Stimulated activated CD4-positive, alpha-beta T cell treated with anti-CD3 and anti-CD28 coated beads, Interleukin-15, amount 100 ng/mL, for 1 hour (primary cell): ENCODE data around the gene SORCS3.

Experiments used
- DNase-seq, 2 donors: peaks; one replicate each; pipeline ENCODE4 v3.0.0-alpha.2; 2020; ENCODE audit warnings: low read depth in 1 of 2, low spot score in 1 of 2

The SORCS3 gene

DNA sequence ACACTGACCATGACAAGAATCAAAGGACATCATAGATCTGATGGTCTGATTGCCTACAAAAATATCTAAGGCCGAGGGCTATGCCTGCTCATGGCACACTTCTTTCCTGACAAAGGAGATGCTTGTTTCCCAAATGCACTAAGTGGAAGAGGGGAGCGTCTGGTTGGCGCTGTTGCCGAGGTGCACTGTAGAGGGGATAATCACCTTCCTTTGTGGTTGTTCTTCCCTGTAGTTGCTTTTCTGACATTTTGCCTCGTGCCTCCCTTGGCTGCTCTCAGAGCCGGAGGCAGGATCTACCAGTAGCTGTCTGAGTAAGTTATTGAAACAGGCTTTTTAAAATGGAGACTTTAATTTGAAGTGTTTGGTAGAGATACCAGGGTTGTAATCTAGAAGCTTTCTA lies 352.0 kb downstream of the SORCS3 start:
- DNase-seq: no peak

DNA sequence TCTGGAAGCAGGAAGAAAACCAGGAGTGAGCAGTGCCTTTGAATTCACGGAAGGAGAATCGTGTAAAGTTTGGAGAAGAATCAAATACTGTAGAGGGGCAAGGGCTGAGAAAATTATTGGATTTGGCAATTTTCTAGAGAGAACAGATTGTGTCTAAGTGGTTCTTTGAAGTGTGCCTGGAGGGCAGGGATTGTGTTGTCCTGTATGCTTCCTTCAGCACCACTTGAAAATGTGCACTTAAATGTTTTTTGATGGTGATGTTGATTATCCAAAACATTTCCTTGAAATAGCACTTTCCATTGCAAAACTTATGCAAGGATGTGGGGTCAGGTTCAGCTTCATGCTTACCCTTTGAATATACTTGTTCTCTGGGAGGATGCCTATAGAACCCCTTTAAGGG lies 360.2 kb downstream of the SORCS3 start:
- no peak for DNase-seq

DNA sequence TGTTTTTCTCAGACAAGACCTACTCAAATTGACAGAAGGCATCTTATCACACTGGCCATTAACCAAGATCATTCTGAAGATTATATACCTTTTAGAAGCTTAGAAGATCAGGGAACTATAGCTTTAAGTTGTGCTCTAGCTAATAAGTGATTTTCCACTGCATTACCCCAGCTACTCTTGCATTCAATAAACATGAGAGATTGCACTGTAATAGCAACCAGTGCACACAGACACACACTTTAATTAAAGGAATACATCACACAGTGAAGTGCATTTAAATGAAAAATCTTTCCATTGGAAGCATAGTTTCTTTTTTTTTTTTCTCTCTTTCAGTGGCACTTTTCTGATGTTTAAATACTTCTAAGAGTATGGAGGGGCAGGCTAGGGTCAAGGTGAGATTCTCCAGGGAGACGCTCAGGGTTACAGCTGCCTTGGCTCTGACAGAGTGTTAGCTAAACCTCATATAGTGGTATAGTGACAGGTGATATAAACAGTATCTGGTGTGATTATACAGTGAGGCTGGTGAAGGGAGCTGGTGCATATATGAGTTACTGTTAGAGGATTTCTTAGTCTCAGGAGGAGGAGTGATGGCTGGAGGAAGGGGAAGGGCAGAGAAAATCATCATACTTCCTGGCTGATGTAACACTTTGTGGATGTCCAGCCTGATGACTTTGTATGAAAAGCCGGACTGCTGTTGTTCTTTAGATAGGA lies 369.5 kb downstream of the SORCS3 start:
- no peak for DNase-seq

DNA sequence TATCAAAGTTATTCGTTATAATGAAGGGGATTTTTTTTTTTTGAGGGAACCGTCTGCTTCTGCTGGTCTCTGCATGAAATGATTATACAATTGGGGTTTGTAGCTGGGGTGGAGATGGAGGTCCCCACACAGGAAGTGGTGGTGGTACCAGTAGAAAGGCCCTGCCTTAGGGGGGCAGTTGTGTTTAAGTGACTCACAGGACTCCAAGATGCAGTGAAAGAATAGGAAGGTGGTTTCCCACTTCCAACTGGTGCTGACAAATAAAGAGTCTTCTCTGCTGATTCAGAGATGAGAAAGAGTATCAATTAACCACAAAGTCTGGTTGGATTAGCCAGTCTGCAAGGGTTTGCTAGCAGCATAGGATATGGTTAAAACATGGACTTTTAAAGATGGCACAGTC lies 376.0 kb downstream of the SORCS3 start:
- DNase-seq: no peak

GRCh38 chr10:105017691-105018090 lies 376.6 kb downstream of the SORCS3 start:
- DNase-seq: no peak

GRCh38 chr10:105023211-105024111 lies 382.4 kb downstream of the SORCS3 start:
- DNase-seq: no peak

DNA sequence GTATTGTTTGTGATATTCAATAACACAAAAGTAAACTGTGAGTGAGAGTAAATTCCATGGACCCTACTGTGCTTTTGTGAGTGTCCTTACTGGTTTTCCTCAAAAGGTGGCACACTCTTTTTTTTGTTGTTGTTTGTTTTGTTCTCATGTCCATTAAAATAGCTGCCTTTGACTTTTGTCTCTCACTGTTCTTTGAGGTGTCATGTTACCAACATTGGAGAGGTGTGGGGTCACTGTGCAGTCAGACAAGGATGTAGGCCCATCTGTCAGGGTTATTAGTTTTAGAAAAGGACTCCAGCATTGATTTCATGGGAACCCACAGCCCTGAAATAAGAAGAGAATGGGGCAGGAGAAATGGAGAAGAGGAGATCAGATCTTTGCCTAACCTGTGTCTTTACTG lies 383.1 kb downstream of the SORCS3 start:
- no peak for DNase-seq

- DNase-seq: no peak
These were observed 384.0 kb downstream of the SORCS3 start for GRCh38 chr10:105025092-105025491.

GRCh38 chr10:105026566-105026965 lies 385.5 kb downstream of the SORCS3 start:
- DNase-seq: no peak

GRCh38 chr10:105029286-105029685 lies 388.2 kb downstream of the SORCS3 start:
- DNase-seq: no peak

GRCh38 chr10:105037022-105037421 lies 395.9 kb downstream of the SORCS3 start:
- no peak for DNase-seq

- DNase-seq: no peak
These were observed 400.9 kb downstream of the SORCS3 start for GRCh38 chr10:105041956-105042355.

DNA sequence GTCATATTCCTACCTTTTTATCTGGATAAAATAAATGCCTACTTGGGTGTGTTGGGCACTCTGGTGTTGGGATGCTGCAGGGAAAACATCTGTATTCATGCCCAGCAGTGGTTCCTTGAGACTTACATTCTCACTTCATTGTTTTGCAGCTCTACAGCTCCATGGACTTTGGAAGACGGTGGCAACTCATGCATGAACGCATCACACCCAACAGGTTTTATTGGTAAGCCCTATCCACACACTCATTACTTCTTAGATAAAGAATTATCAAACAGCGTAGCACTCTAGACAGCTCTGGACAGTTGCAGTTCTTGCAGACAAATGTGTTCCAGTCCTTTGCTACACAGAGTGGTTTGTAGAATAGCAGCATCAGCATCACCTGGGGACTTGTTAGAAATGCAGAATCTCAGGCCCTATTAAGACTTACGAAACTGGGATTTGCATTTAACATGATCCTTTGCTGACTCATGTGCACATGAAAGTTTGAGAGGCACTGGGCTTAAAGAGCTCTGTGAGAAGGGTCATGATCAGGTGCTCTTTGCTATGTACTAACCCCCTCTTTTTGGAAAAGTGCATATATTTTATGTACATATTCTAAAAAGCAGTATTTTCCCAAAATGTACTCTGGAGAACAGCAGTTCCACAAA lies 401.9 kb downstream of the SORCS3 start:
- DNase-seq: no peak

DNA sequence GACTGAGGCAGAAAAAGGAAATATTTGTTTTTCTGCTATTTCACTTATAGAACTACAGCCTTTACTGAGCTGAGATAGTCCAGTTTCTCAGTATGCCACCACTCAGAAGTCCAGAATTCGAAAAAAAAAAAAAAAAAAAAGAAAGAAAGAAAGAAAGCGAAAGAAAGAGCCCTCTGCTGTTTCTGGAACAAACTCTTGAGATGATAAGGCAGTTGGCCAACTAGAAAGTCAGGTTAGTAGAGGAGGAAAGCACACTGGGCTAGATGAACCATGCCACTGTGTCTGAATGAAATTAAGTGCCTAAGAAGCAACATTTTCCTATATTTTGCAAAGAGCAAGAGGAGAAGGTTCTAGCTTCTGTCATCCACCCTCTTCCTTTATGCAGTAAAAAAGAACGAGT lies 403.8 kb downstream of the SORCS3 start:
- no peak for DNase-seq

DNA sequence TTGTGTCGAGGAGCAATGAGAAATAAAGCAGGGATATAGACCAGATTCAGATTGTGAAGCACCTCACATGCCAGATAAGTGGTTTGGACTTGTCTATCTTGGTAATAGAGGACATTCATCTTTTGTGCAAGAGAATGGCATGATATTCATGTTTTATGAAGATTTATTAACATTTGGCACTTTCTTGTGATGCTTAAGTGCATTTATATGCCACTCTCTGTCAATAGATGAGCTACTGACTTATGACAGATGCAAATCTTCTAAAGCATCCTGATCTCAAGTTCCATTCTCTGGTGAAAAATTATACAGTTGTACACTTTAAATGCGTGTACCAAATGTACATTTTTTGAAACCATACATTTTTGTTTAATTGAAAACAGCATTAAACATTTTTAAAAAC lies 415.3 kb downstream of the SORCS3 start:
- DNase-seq: no peak

GRCh38 chr10:105062951-105063350 lies 421.9 kb downstream of the SORCS3 start:
- no peak for DNase-seq

- DNase-seq: no peak
These were observed 422.7 kb downstream of the SORCS3 start for GRCh38 chr10:105063796-105064195.

DNA sequence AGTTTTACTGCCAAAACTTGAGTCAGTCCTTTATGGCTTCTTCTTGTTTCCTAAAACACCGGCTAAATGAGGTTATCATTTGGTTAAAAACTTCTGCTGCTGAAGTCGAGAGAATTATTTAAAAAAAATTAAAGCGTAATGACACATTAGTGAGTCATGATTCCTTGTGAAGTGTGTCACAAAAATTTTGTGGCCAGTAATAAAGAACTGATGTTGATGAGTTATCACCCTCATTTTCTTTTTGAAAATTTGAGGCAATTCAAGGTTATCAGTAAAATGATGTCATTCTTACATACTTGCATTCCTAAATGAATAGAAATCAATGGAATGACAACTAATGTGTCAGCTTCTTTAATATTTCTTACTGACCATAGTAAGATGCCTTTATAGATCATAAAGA lies 427.4 kb downstream of the SORCS3 start:
- DNase-seq: no peak

DNA sequence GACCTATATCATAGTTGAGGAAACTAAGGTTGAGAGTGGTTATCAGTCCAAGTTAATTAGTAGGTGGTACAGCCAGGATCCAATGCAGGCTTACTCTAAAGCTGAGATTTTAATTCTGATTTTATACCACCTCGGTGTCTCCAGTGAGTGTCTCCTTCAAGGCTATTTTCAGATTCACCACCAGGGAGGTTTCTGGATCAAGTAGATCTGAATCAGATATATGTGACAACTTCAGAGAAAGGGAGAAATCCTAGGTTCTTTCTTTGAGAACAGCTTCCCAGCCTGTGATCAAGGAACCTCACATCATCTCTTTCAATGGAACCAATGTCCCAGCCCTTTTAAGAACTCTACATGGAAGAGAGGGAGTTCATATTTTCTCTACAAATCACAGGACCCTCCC lies 429.2 kb downstream of the SORCS3 start:
- no peak for DNase-seq

DNA sequence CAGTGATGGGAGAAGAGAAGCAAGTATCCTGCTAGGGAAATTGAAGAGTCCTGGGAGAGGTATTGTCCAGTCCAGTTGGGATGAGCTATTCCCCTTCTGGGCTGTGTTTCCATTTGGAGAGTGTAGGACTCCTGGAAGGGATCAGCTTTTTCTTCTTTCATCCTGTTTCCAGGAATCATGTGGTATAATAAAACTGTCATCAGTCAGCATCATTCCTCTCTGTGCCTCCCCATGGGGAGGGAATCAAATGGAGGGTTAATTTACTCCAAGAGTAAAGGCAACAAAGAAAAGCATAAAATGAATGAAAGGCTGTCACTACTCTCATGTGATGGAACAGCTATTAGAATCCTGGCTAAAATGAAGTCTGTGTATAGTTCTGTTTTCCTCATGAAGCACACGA lies 429.9 kb downstream of the SORCS3 start:
- DNase-seq: no peak

DNA sequence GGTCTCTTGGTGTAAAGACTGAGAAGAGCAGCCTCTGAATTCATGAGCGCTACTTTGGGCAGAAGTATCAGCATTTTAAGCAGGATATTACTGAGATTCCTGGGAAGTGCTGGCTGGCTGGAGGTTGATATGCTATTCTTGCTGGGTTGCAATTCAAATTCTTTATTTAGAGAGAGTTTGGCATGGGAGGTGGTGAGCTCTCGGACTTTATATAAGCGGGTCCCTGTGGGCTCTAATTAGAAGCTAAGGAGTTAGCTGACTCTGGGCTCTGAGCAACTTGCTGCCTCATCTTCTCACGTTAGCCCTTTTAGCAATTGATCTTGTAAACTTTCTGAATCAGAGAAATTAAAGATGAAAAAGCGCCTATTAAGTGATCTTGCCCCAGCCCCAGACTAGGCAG lies 430.9 kb downstream of the SORCS3 start:
- no peak for DNase-seq

GRCh38 chr10:105073999-105074398 lies 432.9 kb downstream of the SORCS3 start:
- DNase-seq: no peak
